GM18507 (cell line): Measurements from ENCODE around the gene OVOL1.
"Not testable (repeated sequence)": the region's sequence is repeated elsewhere in the genome, so short reads cannot be mapped to it uniquely, and the experiment has no call there.

Source experiments
- DNase-seq: peaks from one replicate; pipeline ENCODE4 v3.0.0; 2011; ENCODE audit warnings: low read depth; ENCODE audit not compliant: insufficient read length; ENCODE audit errors: extremely low spot score
- FAIRE-seq: peaks from 2 replicates; lab custom pipeline; 2011; peaks lifted over from hg19 to GRCh38; lab: Jason Lieb, UNC

Gene OVOL1

GRCh38 chr11:65808744-65809341, 22.0 kb downstream of the OVOL1 start:
- DNase-seq = no peak
- FAIRE-seq = no peak

- DNase-seq (no peak), FAIRE-seq (no peak)
Observed at GRCh38 chr11:65809496-65809895, 22.6 kb downstream of the OVOL1 start.

- no peak for FAIRE-seq
Observed at GRCh38 chr11:65810046-65810868, 23.4 kb downstream of the OVOL1 start.

GRCh38 chr11:65811764-65812475, 25.1 kb downstream of the OVOL1 start:
- no peak for FAIRE-seq
- DNase-seq = no peak

More at GRCh38 chr11:65810046-65810868, 23.4 kb downstream of the OVOL1 start:
- no peak for DNase-seq

GRCh38 chr11:65814131-65814985, 27.5 kb downstream of the OVOL1 start:
- DNase-seq (no peak), FAIRE-seq (no peak)

- DNase-seq (no peak), FAIRE-seq (no peak)
Observed at GRCh38 chr11:65814986-65815565, 28.2 kb downstream of the OVOL1 start.

GRCh38 chr11:65816696-65817095, 29.8 kb downstream of the OVOL1 start:
- DNase-seq = no peak
- no peak for FAIRE-seq

- FAIRE-seq (no peak), DNase-seq (no peak)
Observed at GRCh38 chr11:65817312-65817834, 30.5 kb downstream of the OVOL1 start.

- peak; percentile 80 for FAIRE-seq
- DNase-seq = peak; percentile 91
Observed at GRCh38 chr11:65817835-65818680, 31.2 kb downstream of the OVOL1 start.

GRCh38 chr11:65821107-65821506, 34.2 kb downstream of the OVOL1 start:
- FAIRE-seq (no peak), DNase-seq (no peak)

- no peak for DNase-seq
Observed at GRCh38 chr11:65822776-65823528, 36.1 kb downstream of the OVOL1 start.

GRCh38 chr11:65826984-65827735, 40.3 kb downstream of the OVOL1 start:
- no peak for FAIRE-seq

More at GRCh38 chr11:65822776-65823528, 36.1 kb downstream of the OVOL1 start:
- no peak for FAIRE-seq

GRCh38 chr11:65829459-65829858, 42.6 kb downstream of the OVOL1 start:
- no peak for FAIRE-seq
- no peak for DNase-seq

More at GRCh38 chr11:65826984-65827735, 40.3 kb downstream of the OVOL1 start:
- DNase-seq = no peak

GRCh38 chr11:65832231-65832630, 45.4 kb downstream of the OVOL1 start:
- not testable (repeated sequence) for DNase-seq, FAIRE-seq

GRCh38 chr11:65833297-65834030, 46.6 kb downstream of the OVOL1 start, which contains the start of gene SNX32:
Gene SNX32 (plus strand): TSS chr11:65833963. CDS start chr11:65834066, 103 bp downstream.
- FAIRE-seq = peak; percentile 98
- DNase-seq = peak; percentile 99

GRCh38 chr11:65834202-65834601, 47.3 kb downstream of the OVOL1 start:
- FAIRE-seq (no peak), DNase-seq (no peak)
